ENCODE data around the gene HCK.

The HCK gene

DNA sequence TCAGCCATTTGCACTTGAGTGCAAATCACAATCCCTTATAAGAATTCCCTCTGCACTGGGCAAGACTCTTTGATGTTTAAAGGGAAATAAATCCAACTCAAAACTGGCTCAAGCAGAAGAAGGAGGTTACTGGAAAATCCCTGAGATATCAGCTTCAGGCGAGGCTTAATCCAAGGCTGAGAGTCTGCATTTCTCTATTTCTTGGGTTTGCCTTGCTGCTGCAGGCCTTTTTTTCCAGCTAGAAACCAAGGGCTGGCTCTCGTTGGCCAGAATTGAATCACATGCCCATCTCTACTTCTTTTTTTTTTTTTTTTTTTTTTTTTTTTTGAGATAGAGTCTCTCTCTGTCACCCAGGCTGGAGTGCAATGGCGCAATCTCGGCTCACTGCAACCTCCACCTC is 11.7 kb downstream of the HCK start:
- no peak for DNase-seq

DNA sequence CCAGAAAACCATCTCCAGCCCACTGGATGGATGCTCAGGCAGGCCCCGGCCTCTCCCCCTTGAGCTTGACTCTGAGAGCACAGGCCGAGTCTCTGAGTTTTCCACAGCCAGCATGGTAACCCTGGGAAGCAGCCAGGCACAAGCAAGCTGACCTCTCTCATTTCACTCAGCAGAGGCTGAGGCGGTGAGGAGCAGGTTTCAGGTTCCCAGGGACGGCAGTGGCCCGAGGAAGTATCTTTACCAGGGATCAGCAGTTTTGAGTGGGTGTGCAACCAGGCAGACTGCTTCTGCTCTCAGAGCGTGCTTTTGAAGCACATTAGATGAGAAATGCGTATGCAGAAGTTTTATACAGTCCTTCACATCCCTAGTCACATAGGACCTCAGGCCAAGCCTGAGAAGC is 12.6 kb downstream of the HCK start:
- DNase-seq: no peak

DNA sequence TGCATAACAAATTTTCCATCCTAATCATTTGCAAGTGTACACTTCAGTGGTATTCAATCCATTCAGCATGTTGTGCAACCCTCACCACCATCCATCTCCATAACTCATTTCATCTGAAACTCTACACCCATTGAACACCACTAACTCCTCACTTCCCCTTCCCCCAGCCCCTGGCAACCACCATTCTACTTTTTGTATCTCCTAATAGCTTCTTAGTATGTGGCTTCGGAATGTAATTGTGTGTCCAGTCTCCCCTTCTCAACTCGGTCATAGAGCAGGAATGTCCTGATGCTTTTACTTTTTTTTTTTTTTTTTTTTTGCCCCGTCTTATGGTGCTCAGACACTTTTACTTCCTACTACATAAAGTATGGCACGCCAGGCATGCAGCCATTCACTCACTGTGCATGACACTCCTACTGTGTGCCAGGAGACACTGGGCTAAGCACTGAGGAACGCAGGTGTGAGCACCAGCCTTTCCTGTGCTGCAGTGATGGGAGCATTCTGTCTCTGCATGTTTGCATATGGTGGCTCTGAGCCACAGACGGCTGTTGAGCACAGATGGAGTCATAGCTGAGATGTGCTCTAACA is 15.3 kb downstream of the HCK start:
- DNase-seq: no peak

DNA sequence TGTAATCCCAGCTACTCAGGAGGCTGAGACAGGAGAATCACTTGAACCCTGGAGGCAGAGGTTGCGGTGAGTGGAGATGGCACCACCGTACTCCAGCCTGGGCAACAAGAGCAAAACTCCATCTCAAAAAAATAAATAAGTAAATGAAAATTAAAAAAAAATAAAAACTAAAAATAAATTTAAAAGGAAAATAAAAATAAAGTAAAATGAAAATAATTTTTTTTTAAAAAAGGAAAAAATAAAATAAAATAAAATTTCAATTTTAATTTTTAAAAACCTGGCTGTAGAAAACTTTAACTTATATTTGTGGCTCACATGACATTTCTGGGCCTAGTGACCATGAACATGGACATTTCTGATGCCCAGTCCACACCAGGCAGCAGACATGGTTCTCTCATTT is 16.1 kb downstream of the HCK start:
- DNase-seq: no peak

DNA sequence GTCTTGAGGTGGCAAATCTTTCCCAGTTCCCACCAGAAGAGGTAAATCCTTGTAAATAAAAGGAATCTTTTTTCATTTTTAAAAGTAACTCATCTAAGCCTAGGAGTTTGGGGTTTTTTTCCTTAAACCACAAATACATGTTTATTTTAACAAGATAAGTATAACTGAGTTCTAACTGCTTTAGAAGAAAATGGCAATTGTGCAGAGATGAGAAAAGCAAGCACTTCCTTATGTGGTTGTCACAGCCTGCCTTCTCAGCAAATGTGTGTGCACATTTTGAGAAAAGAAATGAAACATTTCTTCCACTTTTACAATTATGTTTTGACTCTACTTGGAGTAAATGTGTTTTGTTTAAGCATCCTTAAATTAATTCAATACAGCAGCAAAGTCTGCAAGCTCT is 17.7 kb downstream of the HCK start:
- DNase-seq: no peak

DNA sequence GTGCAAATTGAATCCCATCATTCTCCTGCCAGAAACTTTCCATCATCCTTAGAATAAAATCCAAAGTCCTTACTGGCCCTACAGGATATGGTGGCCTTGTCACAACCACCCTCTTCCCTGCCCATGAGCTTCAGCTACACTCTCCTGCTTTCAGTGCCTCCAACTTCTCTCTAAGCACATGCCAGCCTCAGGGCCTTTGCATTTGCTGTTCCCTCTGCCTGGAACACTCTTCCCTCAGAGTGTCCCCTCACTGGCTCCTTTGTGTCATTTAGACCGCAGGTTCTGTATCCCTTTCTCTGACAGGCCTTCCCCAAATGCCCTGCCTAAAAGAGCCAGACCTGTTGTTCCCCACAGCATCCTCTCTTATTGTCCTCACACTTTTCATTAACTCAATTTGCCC is 18.2 kb downstream of the HCK start:
- no peak for DNase-seq

DNA sequence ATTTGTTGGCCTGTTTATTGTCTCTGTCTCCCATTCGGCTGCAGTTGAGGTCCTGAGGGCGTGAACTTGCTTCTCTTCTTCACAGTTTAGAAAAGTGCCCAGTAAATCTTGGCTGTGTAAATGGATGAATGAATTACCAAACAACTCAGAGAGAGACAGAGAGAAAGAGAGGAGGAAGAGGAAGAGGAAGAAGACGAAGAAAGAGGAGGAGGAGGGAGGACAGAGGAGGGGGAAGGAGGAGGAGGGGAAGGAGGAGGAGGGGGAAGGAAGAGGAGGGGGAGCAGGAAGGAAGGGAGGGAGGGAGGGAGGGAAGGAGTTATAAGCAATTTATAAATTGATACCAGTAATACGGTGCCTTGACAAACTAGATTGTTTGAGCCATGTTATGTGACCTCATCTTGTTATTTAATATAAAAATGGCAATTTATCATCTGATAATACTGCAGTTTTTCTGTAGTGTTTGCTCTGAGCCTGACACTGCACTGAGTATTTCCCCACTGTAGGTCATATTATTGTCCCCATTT is 18.7 kb downstream of the HCK start:
- no peak for DNase-seq

DNA sequence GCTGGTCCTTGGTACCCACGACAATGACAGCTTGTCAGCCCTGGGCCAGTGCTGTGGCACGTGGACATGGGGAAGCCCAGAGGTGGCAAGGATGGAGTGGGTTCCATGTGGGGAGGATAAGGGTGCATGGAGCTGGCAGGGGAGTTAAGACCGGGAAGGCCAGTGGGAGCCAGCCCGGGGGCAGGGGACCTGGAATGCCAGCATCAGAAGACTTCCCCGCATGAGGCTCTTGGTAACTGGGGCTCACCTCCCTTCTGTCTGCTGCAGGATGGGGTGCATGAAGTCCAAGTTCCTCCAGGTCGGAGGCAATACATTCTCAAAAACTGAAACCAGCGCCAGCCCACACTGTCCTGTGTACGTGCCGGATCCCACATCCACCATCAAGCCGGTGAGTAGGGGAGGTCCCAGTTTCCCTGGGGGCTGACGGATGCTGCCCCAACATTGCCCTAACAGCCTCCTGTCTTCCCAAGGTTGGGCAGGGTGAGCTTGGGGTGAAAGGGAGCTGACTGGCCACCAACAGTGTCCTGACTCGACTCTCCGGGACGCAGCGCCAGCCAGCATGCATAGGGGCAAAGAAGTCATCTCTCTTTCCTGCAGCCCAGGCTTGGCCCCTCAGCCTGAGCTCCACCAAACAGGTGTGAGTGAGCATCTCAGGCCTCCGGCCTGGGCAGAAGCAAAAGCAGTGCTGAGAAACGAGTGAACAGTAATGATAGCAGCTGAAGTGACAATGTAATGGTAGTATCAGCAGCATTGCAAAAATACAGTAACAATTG is 19.5 kb downstream of the HCK start:
- no peak for DNase-seq

DNA sequence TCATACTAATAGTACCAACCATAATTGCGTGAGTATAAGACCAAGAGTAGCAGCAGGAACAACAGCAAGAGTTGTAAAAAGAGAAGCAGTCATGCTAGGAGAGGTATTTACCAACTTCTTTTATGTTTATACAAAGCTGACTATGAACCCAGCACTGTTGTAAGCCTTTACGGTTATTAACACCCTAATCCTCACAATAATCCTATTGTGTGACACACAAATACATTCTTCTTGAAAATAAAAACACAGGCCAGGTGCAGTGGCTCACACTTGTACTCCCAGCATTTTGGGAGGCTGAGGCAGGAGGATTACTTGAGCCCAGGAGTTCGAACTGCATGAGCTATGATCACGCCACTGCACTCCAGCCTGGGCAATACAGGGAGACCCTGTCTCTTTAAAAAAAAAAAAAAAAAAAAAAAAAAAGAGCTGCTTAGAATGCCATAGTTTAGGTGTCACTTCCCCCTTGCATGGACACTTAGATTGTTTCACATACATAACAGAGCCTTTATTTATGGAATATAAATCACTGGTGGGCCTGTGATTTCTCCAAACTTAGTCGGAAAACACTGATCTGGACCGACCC is 20.2 kb downstream of the HCK start:
- DNase-seq: no peak

DNA sequence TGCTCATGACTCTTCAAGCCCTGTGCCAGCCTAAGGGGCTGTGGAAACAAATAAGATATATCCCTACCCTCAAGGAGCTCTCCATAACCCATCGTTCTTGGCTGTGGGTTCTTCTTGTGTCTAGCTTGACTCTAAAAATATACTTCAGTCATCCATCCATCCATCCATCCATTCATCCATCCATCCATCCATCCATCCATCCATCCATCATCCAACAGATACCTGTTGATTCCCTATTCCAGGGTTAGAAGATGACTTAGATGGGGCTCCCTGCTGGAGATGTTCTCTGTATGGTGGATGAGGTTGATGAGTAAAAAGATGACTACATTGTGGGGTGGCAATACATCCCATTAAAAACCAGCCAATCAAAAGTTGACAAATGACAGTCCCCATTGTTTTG is 23.5 kb downstream of the HCK start:
- DNase-seq: no peak

DNA sequence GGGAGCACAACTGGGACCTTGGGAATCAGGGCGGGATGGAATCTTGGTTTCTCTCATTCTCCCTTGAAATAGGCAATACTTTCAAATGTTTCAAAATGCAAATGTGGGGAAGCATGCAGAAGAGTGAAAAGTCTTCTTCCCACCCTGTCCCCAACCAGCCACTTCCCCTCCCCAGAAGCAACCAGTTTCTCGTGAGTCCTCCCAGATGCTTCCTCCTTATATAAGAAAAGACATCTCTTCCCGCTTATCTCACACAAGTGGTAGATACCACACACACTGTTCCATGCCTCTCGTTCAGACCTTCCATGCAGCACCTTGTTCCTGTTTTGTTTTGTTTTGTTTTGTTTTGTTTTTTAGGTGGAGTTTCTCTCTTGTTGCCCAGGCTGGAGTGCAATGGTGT is 25.1 kb downstream of the HCK start:
- no peak for DNase-seq

DNA sequence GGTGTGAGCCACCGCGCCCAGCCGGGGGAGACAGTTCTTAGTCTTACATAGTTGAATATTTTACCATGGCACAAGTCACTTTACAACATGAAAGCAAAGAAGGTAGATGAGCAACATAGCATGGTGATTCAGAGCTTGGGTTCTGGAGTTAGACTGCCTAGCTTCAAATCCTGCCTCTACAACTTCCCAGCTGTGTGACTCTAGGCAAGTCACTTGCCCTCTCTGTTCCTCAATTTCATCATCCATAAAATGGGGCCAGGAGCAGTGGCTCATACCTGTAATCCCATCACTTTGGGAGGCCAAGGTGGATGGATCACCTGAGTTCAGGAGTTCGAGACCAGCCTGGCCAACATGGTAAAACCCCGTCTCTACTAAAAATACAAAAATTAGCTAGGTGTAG is 26.3 kb downstream of the HCK start:
- DNase-seq: no peak

DNA sequence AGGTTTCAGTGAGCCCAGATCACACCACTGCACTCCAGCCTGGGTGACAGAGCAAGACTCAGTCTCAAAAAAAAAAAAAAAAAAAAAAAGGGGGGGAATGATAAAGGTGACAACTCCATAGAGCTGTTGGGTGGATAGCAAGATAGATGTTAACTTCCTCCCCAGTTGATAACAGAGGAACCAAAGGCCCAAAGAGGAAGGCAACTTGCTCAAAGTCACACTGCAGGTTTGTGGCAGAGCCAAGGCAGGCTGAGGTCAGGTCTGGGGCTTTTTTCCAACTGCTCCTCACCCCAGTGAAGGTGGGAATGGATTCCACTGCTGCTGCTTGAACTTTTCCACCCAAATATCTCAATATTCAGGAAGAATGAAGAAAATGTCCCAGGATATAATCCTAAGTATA is 26.7 kb downstream of the HCK start:
- no peak for DNase-seq

DNA sequence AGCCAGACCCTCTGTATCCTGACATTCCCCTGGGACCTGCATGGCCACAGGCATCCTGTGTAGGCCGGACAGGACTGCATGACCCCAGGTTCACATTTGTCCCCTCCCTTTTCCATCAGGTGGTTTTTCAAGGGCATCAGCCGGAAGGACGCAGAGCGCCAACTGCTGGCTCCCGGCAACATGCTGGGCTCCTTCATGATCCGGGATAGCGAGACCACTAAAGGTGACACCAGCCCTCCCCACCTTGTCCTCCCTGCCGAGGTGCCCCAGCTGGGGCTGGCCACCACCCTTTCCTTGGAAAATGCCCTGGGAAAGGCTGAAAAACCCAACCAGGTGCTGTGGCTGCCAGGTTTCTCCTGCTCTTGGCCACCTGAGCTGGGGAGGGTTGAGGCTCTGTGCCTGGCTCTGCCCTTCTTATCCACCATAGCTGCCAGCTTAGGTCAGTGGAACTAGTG is 27.6 kb downstream of the HCK start:
- DNase-seq: no peak

DNA sequence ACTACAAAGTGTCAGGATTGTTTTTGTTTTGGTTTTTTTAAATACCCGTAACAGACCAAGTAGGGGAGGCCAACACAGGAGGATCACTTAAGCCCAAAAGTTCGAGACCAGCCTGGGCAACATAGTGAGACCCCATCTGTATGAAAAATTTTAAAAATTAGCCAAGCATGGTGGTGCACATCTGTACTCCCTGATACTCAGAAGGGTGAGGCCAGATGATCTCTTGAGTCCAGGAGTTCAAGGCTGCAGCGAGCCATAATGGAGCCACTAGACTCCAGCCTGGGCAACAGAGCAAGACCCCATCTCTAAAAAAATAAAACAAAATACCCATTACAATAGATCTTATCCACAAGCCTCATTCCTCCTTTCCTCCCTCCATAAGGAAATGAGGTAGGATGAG is 28.7 kb downstream of the HCK start:
- no peak for DNase-seq

DNA sequence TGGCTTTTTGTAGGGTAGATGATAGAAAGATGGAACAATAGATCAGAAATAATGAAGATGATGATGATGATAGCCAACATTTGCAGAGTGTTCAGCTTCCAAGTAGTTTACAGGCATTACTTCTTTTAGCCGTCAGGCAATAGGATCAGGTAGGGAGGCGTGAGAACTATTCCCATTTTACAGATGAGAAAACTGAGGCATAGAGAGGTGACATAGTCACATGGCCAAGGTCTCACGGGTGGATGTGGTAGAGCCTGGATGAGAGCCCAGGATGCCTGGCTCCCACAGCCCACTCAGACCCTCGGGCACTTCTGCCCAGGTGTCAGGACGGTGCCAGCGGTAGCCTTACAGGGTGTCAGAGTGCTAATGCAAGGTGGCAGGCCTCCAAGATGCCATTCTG is 31.4 kb downstream of the HCK start:
- DNase-seq: no peak

DNA sequence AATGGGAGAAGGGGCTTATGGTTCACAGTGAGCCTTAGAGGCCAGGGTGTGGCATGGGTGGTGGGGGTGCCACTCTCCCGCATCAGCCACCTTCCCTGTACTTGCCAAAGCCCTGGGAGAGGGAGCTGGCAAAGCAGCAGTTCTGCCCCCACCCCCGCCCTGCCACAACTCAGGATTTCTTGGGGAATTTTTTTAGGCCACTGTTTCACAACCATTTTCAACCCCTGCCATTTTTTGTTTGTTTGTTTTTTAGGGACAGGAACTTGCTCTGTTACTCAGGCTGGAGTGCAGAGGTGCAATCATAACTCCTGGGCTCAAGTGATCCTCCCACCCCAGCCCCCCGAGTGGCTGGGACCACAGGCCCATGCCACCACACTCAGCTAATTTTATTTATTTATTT is 35.0 kb downstream of the HCK start:
- DNase-seq: no peak

DNA sequence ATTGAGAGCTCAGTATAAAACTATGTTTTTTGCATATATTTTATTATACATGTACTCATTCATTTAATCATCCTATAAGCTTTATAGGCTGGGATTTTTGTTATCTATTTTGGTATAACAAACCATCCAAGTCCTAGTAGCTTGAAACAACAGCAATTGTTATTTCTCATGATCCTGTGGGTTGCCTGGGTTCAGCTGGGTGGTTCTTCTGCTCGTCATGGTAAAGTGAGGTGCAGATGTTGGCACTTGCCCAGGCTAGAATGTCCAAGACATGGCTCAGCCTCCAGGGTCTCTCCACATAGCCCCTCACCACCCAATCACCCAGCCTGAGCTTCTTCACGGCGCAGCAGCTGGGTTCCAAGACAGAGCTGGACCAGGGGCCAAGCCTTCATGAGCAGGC is 36.7 kb downstream of the HCK start:
- no peak for DNase-seq

DNA sequence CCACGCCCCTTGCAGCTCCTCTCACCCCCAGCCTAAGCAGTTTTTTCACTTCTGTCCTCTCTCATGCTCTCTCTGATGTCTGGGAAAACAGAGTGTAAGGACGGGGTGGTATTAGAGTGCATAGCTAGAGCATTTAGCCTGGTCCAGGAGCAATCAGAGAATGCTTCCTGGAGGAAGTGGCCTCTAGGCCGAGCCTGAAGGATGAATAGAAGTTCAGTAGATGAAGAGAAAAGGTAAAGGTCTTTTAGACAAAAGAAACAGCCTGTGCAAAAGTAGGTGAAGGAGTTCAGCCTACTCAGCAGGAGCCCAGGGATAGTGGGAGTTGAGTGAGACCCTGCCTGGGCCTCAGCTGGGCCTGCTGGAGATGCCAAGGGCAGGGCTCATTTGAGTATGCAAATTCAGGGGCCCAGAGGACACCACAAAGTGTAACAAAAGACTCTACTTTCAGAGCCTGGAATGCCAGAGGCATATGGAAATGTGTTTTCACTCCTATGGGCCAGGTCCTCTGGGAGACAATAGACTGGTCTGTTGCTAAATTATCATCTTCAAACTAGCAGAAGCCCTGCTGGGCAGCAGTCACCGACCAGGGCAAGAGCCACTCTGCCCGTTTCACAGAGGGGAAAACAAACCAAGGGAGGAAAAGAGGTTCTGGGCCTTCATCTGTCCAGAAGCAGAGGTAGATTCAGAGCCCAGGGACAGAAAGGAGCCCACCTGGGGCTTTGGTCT is 37.8 kb downstream of the HCK start:
- no peak for DNase-seq

DNA sequence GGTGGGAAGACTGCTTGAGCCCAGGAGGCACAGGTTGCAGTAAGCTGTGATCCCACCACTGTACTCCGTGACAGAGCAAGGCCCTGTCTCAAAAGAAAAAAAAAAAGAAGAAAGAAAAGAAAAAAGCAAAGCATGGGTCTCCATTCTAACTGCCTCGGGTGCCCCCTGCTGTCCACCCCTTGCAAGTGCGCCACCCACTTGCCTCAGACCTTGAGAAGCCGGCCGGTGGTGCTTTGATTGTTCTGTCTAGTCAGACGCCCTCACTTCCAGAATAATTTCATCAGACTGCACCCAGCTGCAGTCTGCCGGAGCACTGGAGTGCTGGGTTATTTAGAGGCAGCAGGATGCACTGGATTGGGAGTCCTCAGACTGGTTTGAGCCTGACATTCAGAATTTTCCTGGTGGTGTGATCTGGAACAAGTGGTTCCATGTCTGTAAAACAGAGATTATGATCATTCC is 39.9 kb downstream of the HCK start:
- peak; percentile 19 for DNase-seq

DNA sequence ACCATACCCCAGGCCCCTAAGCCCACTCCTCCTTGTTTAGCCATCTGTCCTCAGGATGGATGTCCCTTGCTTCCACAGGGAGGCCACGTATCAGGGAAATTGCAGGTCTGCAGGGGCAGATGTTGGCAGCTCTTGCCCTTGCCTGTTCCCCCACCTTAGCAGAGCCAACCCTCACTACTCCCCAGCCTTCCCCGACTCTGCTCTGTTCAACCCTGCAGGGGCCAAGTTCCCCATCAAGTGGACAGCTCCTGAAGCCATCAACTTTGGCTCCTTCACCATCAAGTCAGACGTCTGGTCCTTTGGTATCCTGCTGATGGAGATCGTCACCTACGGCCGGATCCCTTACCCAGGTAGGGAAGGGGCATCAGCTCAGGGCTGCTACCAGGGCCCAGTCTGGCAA is 46.7 kb downstream of the HCK start:
- no peak for DNase-seq

DNA sequence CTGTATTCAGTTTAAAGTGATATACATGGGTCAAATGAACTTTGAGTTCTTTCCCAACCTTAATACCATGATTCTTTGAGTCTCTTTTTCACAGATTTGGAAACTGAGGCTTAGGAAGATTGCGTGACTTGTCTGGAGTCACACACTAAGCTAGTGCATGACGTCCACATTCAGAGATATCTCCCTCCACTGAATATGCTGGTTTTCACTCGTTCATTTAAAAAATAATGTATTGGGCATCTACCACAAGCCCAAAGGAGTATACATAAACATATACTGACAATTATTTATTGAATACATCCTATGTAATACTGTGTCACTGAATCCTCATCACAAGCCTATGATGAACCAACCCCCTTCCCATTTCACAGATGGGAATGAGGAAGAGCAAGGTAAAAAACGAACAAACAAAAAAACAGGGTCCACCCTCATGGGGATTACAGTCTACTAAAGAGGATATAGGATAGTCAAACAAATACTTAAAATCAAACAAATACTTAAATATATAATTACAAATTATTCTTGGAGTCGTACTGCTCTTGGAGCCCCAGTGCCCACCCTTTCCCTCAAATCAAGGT is 56.9 kb downstream of the HCK start:
- no peak for DNase-seq
